NB4 (cell line): ENCODE data around the gene MEGF11.

Source experiments
- MYC ChIP-seq: IDR thresholded peaks from 2 replicates; pipeline ENCODE4 v1.6.1; 2011; ENCODE audit warnings: low read depth, low read length
- POLR2A ChIP-seq: IDR thresholded peaks from 2 replicates; pipeline ENCODE4 v1.6.1; 2011; ENCODE audit warnings: mild to moderate bottlenecking; ENCODE audit not compliant: insufficient read length; ENCODE audit errors: extremely low read depth
- TF ChIP-seq, protein P1 (sequence below): IDR thresholded peaks from one replicate; pipeline ENCODE4 v1.5.1; 2012; ENCODE audit warnings: low read depth, low read length
- TF ChIP-seq, protein P2 (sequence below): IDR thresholded peaks from 2 replicates; pipeline ENCODE4 v1.6.1; 2011; ENCODE audit warnings: low read depth, low read length

DNA sequence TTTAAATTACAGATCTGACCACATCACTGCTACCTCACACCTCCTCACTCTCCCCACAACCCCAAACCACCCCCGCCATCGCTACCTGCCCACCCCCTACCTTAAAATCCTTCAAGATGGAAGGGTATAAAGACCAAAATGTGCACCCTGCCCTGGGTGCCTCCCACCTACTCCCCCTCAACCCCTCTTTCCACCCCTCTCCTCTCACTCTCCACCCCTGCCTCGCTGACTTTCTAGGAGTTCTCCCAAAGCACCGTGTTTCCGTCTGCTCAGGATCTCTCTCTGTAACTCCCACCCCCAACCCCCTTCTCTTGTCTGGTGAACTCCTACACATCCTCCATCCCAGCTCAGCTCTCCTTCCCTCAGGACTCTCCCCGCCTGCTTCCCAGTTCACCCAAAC lies 69.1 kb downstream of the MEGF11 start:
- TF ChIP-seq, protein P1, sequence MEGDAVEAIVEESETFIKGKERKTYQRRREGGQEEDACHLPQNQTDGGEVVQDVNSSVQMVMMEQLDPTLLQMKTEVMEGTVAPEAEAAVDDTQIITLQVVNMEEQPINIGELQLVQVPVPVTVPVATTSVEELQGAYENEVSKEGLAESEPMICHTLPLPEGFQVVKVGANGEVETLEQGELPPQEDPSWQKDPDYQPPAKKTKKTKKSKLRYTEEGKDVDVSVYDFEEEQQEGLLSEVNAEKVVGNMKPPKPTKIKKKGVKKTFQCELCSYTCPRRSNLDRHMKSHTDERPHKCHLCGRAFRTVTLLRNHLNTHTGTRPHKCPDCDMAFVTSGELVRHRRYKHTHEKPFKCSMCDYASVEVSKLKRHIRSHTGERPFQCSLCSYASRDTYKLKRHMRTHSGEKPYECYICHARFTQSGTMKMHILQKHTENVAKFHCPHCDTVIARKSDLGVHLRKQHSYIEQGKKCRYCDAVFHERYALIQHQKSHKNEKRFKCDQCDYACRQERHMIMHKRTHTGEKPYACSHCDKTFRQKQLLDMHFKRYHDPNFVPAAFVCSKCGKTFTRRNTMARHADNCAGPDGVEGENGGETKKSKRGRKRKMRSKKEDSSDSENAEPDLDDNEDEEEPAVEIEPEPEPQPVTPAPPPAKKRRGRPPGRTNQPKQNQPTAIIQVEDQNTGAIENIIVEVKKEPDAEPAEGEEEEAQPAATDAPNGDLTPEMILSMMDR = no peak
- no peak for TF ChIP-seq POLR2A
- TF ChIP-seq, protein P2, sequence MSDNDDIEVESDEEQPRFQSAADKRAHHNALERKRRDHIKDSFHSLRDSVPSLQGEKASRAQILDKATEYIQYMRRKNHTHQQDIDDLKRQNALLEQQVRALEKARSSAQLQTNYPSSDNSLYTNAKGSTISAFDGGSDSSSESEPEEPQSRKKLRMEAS = no peak
- no peak for TF ChIP-seq MYC
